Lower leg skin (tissue), 3 donors: Measurements from ENCODE around the gene RAB40B.

Source experiments
- POLR2A ChIP-seq, 2 donors: fragments of 450-650 bp; IDR thresholded peaks; one replicate each; pipeline ENCODE4 v1.6.1; 2016 to 2017; ENCODE audit warnings: antibody characterized with exemption in 2 of 2, mild to moderate bottlenecking in 1 of 2, moderate library complexity in 1 of 2
- TF ChIP-seq, protein P1 (sequence below), 3 donors: fragments of 450-650 bp; IDR thresholded peaks; one replicate each; pipeline ENCODE4 v1.5.1; 2016; ENCODE audit warnings: antibody characterized with exemption in 3 of 3, mild to moderate bottlenecking in 3 of 3, moderate library complexity in 2 of 3

DNA sequence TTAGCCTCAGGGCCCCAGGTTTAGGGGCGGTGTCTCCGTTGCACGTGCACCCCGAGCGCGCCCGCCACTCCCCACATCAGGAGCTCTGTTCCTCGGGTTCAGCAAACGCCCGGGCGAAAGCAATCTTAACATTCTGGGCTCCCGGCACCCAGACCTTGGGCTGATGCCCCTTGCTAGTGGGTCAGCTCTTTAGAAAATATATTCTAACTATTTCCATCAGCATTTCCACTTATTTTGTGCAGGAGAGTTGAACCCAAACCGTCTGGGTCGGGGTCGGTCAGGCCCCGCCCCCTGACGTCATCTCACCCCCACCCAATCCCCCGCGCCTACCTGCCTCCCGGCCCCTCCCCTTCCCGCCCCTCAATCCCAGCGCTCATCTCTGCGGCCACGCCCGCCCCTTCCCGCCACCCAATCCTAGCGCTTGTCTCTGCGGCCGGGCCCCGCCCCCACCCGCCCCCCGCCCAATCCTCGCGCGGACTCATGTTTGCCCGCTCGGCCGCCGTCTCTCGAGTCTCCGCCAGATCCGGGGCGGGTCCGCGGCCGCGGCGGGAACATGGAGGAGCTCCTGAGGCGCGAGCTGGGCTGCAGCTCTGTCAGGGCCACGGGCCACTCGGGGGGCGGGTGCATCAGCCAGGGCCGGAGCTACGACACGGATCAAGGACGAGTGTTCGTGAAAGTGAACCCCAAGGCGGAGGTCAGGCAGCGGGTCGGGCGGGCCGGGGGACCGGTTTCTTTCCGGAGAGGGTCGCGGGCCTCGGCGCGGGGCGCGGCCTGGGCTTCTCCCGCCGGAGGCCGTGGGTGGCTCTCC, 17.9 kb upstream of the RAB40B start, which contains the start of gene FN3KRP:
- no peak for TF ChIP-seq POLR2A (IDR thresholded peaks at IDR 0.05)
- TF ChIP-seq, protein P1, sequence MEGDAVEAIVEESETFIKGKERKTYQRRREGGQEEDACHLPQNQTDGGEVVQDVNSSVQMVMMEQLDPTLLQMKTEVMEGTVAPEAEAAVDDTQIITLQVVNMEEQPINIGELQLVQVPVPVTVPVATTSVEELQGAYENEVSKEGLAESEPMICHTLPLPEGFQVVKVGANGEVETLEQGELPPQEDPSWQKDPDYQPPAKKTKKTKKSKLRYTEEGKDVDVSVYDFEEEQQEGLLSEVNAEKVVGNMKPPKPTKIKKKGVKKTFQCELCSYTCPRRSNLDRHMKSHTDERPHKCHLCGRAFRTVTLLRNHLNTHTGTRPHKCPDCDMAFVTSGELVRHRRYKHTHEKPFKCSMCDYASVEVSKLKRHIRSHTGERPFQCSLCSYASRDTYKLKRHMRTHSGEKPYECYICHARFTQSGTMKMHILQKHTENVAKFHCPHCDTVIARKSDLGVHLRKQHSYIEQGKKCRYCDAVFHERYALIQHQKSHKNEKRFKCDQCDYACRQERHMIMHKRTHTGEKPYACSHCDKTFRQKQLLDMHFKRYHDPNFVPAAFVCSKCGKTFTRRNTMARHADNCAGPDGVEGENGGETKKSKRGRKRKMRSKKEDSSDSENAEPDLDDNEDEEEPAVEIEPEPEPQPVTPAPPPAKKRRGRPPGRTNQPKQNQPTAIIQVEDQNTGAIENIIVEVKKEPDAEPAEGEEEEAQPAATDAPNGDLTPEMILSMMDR (IDR thresholded peaks at IDR 0.05) = no peak
